ENCODE data around the gene FAAP20. TPM values are rescaled to one million over a fixed set of nuclear protein-coding genes. Genes with fewer than 3 reads are reported as not detected.

The FAAP20 gene
- total RNA-seq, 2 donors from 2014 or later: 19.8 to 23.6 TPM

DNA sequence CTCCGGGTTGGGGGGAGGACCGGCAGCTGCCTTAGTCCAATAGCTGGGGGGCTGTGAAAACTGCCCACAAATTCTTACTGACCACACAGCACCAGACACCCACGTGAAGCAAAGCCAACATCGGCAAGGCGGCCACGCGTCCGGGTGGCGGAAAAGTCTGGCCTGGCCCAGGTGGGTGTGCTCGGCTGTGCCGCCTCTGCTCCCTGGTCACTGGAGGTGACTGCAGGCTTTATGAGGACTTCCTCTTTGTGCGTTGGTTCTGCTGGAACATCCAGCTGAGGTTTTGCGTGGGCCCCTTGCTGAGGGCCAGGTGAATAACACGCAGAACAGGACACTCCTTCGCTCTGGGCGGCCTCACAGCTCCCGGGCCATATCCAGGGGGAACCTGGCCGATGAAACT, 35.4 kb downstream of the FAAP20 start:
- Histone ChIP-seq H3K36me3 (replicated peaks in 1 of 2; ENCODE audit: insufficient read depth in 1 of 2, low read depth in 2 of 2) (no peaks in the 10 kb centered on the region), H3K9me3 (no peaks in the 10 kb centered on the region), H3K27me3 (no peaks in the 10 kb centered on the region), H3K27ac (no peak overlapping the region), H3K4me3 (no peak overlapping the region), H3K4me1 (no peaks in the 10 kb centered on the region)
- ATAC-seq (no peak), DNase-seq (no peak)
- TF ChIP-seq, protein P1, sequence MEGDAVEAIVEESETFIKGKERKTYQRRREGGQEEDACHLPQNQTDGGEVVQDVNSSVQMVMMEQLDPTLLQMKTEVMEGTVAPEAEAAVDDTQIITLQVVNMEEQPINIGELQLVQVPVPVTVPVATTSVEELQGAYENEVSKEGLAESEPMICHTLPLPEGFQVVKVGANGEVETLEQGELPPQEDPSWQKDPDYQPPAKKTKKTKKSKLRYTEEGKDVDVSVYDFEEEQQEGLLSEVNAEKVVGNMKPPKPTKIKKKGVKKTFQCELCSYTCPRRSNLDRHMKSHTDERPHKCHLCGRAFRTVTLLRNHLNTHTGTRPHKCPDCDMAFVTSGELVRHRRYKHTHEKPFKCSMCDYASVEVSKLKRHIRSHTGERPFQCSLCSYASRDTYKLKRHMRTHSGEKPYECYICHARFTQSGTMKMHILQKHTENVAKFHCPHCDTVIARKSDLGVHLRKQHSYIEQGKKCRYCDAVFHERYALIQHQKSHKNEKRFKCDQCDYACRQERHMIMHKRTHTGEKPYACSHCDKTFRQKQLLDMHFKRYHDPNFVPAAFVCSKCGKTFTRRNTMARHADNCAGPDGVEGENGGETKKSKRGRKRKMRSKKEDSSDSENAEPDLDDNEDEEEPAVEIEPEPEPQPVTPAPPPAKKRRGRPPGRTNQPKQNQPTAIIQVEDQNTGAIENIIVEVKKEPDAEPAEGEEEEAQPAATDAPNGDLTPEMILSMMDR (IDR thresholded peaks at IDR 0.05): no peak
- TF ChIP-seq POLR2A (IDR thresholded peaks at IDR 0.05): no peak
- WGBS, 2 donors: 91 to 93% methylated on average over 3 to 18 of the region's 18 CpGs
- intact Hi-C loops (cut with DNase I): no loop called here

GRCh38 chr1:2158272-2158671, 36.3 kb downstream of the FAAP20 start:
- Histone ChIP-seq H3K4me1 (no peaks in the 10 kb centered on the region), H3K4me3 (no peak overlapping the region), H3K27me3 (no peaks in the 10 kb centered on the region), H3K9me3 (no peaks in the 10 kb centered on the region), H3K27ac (no peak overlapping the region), H3K36me3 (replicated peaks in 1 of 2; ENCODE audit: insufficient read depth in 1 of 2, low read depth in 2 of 2) (no peaks in the 10 kb centered on the region)
- 90 to 91% methylated on average over 16 of the region's 16 CpGs for WGBS, 2 donors
- DNase-seq: no peak
- intact Hi-C loops (cut with DNase I): no loop called here
- no peak for TF ChIP-seq POLR2A (IDR thresholded peaks at IDR 0.05)
- TF ChIP-seq, protein P1 (IDR thresholded peaks at IDR 0.05): no peak
- no peak for ATAC-seq

DNA sequence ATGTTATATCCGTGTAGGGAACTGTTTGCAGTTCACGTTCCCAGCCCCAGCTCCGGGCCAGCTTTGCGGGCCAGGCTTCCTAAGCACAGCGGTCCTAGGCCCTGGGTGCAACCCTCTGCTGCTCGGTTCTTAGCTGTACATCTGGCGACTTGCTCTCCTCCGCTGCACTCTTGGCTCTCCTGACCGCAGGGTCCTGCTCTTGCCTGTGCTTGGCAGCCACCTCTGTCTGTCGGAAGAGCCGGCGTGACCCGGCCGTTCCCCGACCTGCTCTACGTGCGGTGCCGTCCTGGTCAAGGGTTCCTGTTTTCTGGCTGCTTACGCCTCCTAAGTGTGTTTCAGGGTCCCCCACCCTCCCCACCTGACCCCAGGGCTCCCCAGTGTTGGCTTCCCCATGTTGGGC, 36.7 kb downstream of the FAAP20 start:
- TF ChIP-seq POLR2A (IDR thresholded peaks at IDR 0.05): no peak
- TF ChIP-seq, protein P1 (IDR thresholded peaks at IDR 0.05): no peak
- no peaks in the 10 kb centered on the region for H3K9me3 ChIP-seq
- 94% methylated on average over 19 of the region's 19 CpGs for WGBS, 2 donors
- intact Hi-C loops (cut with DNase I): no loop called here
- no peak overlapping the region for H3K27ac ChIP-seq
- no peaks in the 10 kb centered on the region for H3K36me3 ChIP-seq (replicated peaks in 1 of 2; ENCODE audit: insufficient read depth in 1 of 2, low read depth in 2 of 2)
- H3K4me3 ChIP-seq: no peak overlapping the region
- no peaks in the 10 kb centered on the region for H3K4me1 ChIP-seq
- ATAC-seq: no peak
- DNase-seq: no peak
- H3K27me3 ChIP-seq: no peaks in the 10 kb centered on the region

DNA sequence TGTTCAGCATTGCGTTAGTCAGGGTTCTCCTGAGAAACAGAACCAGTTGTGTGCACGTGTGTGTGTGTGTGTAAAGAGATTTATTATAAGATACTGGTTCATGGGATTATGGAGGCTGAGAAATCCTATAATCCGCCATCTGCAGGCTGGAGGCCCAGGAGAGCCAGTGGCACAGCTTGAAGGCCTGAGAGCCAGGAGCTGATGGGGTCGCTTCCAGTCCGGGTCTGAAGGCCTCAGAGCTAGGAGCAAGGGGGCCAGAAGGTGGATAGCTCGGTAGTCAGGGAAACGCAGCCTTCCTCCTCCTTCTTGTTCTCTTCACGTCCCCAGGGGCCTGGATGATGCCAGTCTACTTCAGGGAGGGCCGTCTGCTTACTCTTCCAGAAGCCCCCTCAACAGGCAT, 37.7 kb downstream of the FAAP20 start:
- TF ChIP-seq POLR2A (IDR thresholded peaks at IDR 0.05): no peak
- TF ChIP-seq, protein P1 (IDR thresholded peaks at IDR 0.05): no peak
- no peaks in the 10 kb centered on the region for H3K27me3 ChIP-seq
- no peaks in the 10 kb centered on the region for H3K4me1 ChIP-seq
- no peak for DNase-seq
- no peak for ATAC-seq
- intact Hi-C loops (cut with DNase I): no loop called here
- no peaks in the 10 kb centered on the region for H3K9me3 ChIP-seq
- H3K36me3 ChIP-seq (replicated peaks in 1 of 2; ENCODE audit: insufficient read depth in 1 of 2, low read depth in 2 of 2): no peaks in the 10 kb centered on the region
- no peak overlapping the region for H3K4me3 ChIP-seq
- 76 to 92% methylated on average over 9 of the region's 9 CpGs for WGBS, 2 donors
- H3K27ac ChIP-seq: no peak overlapping the region

- Histone ChIP-seq H3K27me3 (no peaks in the 10 kb centered on the region), H3K9me3 (no peaks in the 10 kb centered on the region), H3K27ac (no peak overlapping the region), H3K4me3 (no peak overlapping the region), H3K4me1 (no peaks in the 10 kb centered on the region), H3K36me3 (replicated peaks in 1 of 2; ENCODE audit: insufficient read depth in 1 of 2, low read depth in 2 of 2) (no peaks in the 10 kb centered on the region)
- TF ChIP-seq, protein P1 (IDR thresholded peaks at IDR 0.05): no peak
- no peak for TF ChIP-seq POLR2A (IDR thresholded peaks at IDR 0.05)
- DNase-seq (no peak), ATAC-seq (no peak)
- intact Hi-C loops (cut with DNase I): no loop called here
- WGBS, 2 donors: 82 to 88% methylated on average over 6 of the region's 6 CpGs
Measured at GRCh38 chr1:2155788-2156187, 38.8 kb downstream of the FAAP20 start.
